ENCODE results near the gene CD69. TPM values are rescaled to one million over a fixed set of nuclear protein-coding genes. Genes with fewer than 3 reads are reported as not detected.

The CD69 gene
- total RNA-seq = 23.7 and 26.7 TPM in 2 replicates

GRCh38 chr12:9760699-9761418 lies at the start of gene CD69:
Gene CD69, minus strand, starts transcription at chr12:9760901. Its CDS starts 81 bp downstream, at chr12:9760820.
- Mint-ChIP-seq H3K36me3 (ENCODE audit: low read depth) (peaks cover 36% of the 10 kb centered on the region), H3K4me3 (peak within 1 kb of the TSS; percentile 90), H3K27ac (peak within 1 kb of the TSS; percentile 93), H3K4me1 (peaks cover 81% of the 10 kb centered on the region), H3K27me3 (no peaks in the 10 kb centered on the region), H3K9me3 (no peaks in the 10 kb centered on the region)
- CTCF ChIA-PET = interaction anchor here (3.8 to 17.3 kb wide), 2 partner anchors 10 to 38 kb away, joined by 53 to 451 read pairs; no protein-coding TSS in a partner anchor
- no peak for TF ChIP-seq CTCF (IDR thresholded peaks at IDR 0.05)
- intact Hi-C loops (cut with micrococcal nuclease) = loop anchor here (1.0 to 2.0 kb wide), 4 partner anchors 28 to 113 kb away; partner anchors contain the start of genes CLEC2B and CLECL1
- DNase-seq (peak; percentile 33), ATAC-seq (ENCODE audit: low read depth) (peak; percentile 54)
- POLR2A ChIA-PET = interaction anchor here (0.6 to 5.7 kb wide), 18 partner anchors 11 to 307 kb away, joined by 3 to 45 read pairs (median 4); partner anchors contain the start of genes CLEC2D and CLECL1

GRCh38 chr12:9809866-9810265 lies 49.2 kb upstream of the CD69 start:
- no peaks in the 10 kb centered on the region for H3K36me3 Mint-ChIP-seq (ENCODE audit: low read depth)
- no peaks in the 10 kb centered on the region for H3K9me3 Mint-ChIP-seq
- ATAC-seq (ENCODE audit: low read depth) (no peak), DNase-seq (no peak)
- intact Hi-C loops (cut with micrococcal nuclease) = loop anchor here (5.0 to 10.0 kb wide), 4 partner anchors 57 to 1675 kb away; partner anchors contain the start of gene CLEC2B
- no peak overlapping the region for H3K4me3 Mint-ChIP-seq
- ChIA-PET POLR2A (interaction anchor here (0.6 kb wide), 1 partner anchor 14 kb away, joined by 3 read pairs; no protein-coding TSS in a partner anchor), CTCF (interaction anchor here (1.2 to 6.7 kb wide), 2 partner anchors 12 to 60 kb away, joined by 3 to 55 read pairs; no protein-coding TSS in a partner anchor)
- peaks cover 17% of the 10 kb centered on the region for H3K27me3 Mint-ChIP-seq
- H3K27ac Mint-ChIP-seq = no peak overlapping the region
- no peak for TF ChIP-seq CTCF (IDR thresholded peaks at IDR 0.05)
- peaks cover 20% of the 10 kb centered on the region for H3K4me1 Mint-ChIP-seq

- Mint-ChIP-seq H3K4me3 (no peak overlapping the region), H3K27ac (no peak overlapping the region), H3K9me3 (no peaks in the 10 kb centered on the region), H3K36me3 (ENCODE audit: low read depth) (no peaks in the 10 kb centered on the region), H3K4me1 (peaks cover 20% of the 10 kb centered on the region), H3K27me3 (peaks cover 17% of the 10 kb centered on the region)
- no peak for TF ChIP-seq CTCF (IDR thresholded peaks at IDR 0.05)
- DNase-seq = no peak
- ChIA-PET CTCF (interaction anchor here (1.2 to 6.7 kb wide), 2 partner anchors 11 to 59 kb away, joined by 3 to 55 read pairs; no protein-coding TSS in a partner anchor), POLR2A (interaction anchor here (0.6 kb wide), 1 partner anchor 13 kb away, joined by 3 read pairs; no protein-coding TSS in a partner anchor)
- ATAC-seq (ENCODE audit: low read depth) = no peak
- intact Hi-C loops (cut with micrococcal nuclease) = no loop called here
Measured at GRCh38 chr12:9809338-9809737, 48.6 kb upstream of the CD69 start.

DNA sequence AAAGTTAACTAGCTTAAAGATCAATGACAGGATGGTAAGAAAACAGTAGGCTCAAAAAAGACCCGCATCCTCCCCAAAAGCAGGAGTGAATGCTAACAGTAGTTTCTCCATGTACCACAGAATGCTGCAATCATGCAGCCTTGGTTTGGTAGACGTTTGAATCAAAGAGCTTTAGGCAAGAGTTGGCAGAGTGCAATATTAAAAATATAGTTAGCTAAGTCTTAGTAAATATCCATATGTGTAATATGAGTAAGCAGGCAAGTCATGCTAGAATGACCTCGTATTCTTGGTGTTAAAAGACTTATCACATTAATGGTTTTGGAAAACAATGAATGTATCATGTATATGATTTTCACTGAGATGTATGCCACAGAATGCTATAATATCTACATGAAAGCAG lies 47.8 kb upstream of the CD69 start:
- CTCF ChIA-PET = interaction anchor here (6.7 kb wide), 1 partner anchor 59 kb away, joined by 55 read pairs; no protein-coding TSS in a partner anchor
- Mint-ChIP-seq H3K36me3 (ENCODE audit: low read depth) (no peaks in the 10 kb centered on the region), H3K27ac (no peak overlapping the region), H3K4me3 (no peak overlapping the region), H3K27me3 (peaks cover 14% of the 10 kb centered on the region), H3K4me1 (peaks cover 13% of the 10 kb centered on the region), H3K9me3 (no peaks in the 10 kb centered on the region)
- intact Hi-C loops (cut with micrococcal nuclease) = no loop called here
- no peak for TF ChIP-seq CTCF (IDR thresholded peaks at IDR 0.05)
- no peak for DNase-seq
- no peak for ATAC-seq (ENCODE audit: low read depth)
- POLR2A ChIA-PET = no interaction called here

- Mint-ChIP-seq H3K27me3 (peaks cover 10% of the 10 kb centered on the region), H3K4me3 (no peak overlapping the region), H3K4me1 (peaks cover 11% of the 10 kb centered on the region), H3K27ac (no peak overlapping the region), H3K9me3 (no peaks in the 10 kb centered on the region), H3K36me3 (ENCODE audit: low read depth) (no peaks in the 10 kb centered on the region)
- CTCF ChIA-PET = no interaction called here
- POLR2A ChIA-PET = no interaction called here
- DNase-seq = no peak
- ATAC-seq (ENCODE audit: low read depth) = no peak
- intact Hi-C loops (cut with micrococcal nuclease) = no loop called here
- no peak for TF ChIP-seq CTCF (IDR thresholded peaks at IDR 0.05)
Measured at GRCh38 chr12:9806714-9807113, 46.0 kb upstream of the CD69 start.
